ENCODE data around the gene POLRMT. TPM values are rescaled to one million over a fixed set of nuclear protein-coding genes. Genes with fewer than 3 reads are reported as not detected.

Gene POLRMT
- total and polyA plus RNA-seq, 2 donors (not counting 1 experiment from before 2014, with no cell fraction given): 7.3 to 21.5 TPM

GRCh38 chr19:591099-591958 is 42.0 kb downstream of the POLRMT start:
- Histone ChIP-seq H3K4me3 (replicated peaks in 1 of 4; ENCODE audit: control extremely low read depth in 1 of 4, insufficient read depth in 1 of 4, low read depth in 3 of 4, low read length in 4 of 4) (no peak overlapping the region), H3K4me1 (ENCODE audit: control insufficient read depth, extremely low read depth, insufficient read depth, low read length) (no peaks in the 10 kb centered on the region), H3K27ac (ENCODE audit: insufficient read depth, low read length) (no peak overlapping the region), H3K27me3 (ENCODE audit: control insufficient read depth, insufficient read depth, low read length) (peaks cover 6% of the 10 kb centered on the region), H3K79me2 (ENCODE audit: control insufficient read depth, insufficient read depth, low read length) (no peaks in the 10 kb centered on the region), H2AFZ (ENCODE audit: low read length) (no peak overlapping the region), H4K20me1 (ENCODE audit: control insufficient read depth, extremely low read depth, insufficient read depth, low read length) (no peaks in the 10 kb centered on the region), H3K4me2 (ENCODE audit: extremely low read depth, insufficient read depth, low read length) (no peak overlapping the region), H3K36me3 (ENCODE audit: control insufficient read depth, insufficient read depth, low read length) (no peaks in the 10 kb centered on the region), H3K9me3 (ENCODE audit: control insufficient read depth, insufficient read depth, low read depth, low read length) (no peaks in the 10 kb centered on the region), H3K9ac (ENCODE audit: insufficient read depth, low read length) (no peak overlapping the region)
- no peak for DNase-seq (ENCODE audit: low read depth in 2 of 2)
- TF ChIP-seq CTCF (conservative IDR thresholded peaks at IDR 0.05 in 1 of 2, IDR thresholded peaks at IDR 0.05 in 1 of 2; ENCODE audit: low read depth in 1 of 2, low read length in 2 of 2): no peak
- no peak for TF ChIP-seq EZH2 (IDR thresholded peaks at IDR 0.05; ENCODE audit: low read length, missing control alignments)

- Histone ChIP-seq H3K4me1 (ENCODE audit: control insufficient read depth, extremely low read depth, insufficient read depth, low read length) (no peaks in the 10 kb centered on the region), H3K27me3 (ENCODE audit: control insufficient read depth, insufficient read depth, low read length) (peaks cover 6% of the 10 kb centered on the region), H3K9ac (ENCODE audit: insufficient read depth, low read length) (no peak overlapping the region), H3K36me3 (ENCODE audit: control insufficient read depth, insufficient read depth, low read length) (no peaks in the 10 kb centered on the region), H2AFZ (ENCODE audit: low read length) (no peak overlapping the region), H3K4me2 (ENCODE audit: extremely low read depth, insufficient read depth, low read length) (no peak overlapping the region), H3K27ac (ENCODE audit: insufficient read depth, low read length) (no peak overlapping the region), H3K79me2 (ENCODE audit: control insufficient read depth, insufficient read depth, low read length) (no peaks in the 10 kb centered on the region), H3K9me3 (ENCODE audit: control insufficient read depth, insufficient read depth, low read depth, low read length) (no peaks in the 10 kb centered on the region), H3K4me3 (replicated peaks in 1 of 4; ENCODE audit: control extremely low read depth in 1 of 4, insufficient read depth in 1 of 4, low read depth in 3 of 4, low read length in 4 of 4) (no peak overlapping the region), H4K20me1 (ENCODE audit: control insufficient read depth, extremely low read depth, insufficient read depth, low read length) (no peaks in the 10 kb centered on the region)
- TF ChIP-seq EZH2 (IDR thresholded peaks at IDR 0.05; ENCODE audit: low read length, missing control alignments) (peak; percentile 9), CTCF (conservative IDR thresholded peaks at IDR 0.05 in 1 of 2, IDR thresholded peaks at IDR 0.05 in 1 of 2; ENCODE audit: low read depth in 1 of 2, low read length in 2 of 2) (no peak)
- no peak for DNase-seq (ENCODE audit: low read depth in 2 of 2)
Observed at GRCh38 chr19:590750-591098, 42.6 kb downstream of the POLRMT start.

GRCh38 chr19:590396-590745 is 43.0 kb downstream of the POLRMT start:
- Histone ChIP-seq H3K9ac (ENCODE audit: insufficient read depth, low read length) (no peak overlapping the region), H3K9me3 (ENCODE audit: control insufficient read depth, insufficient read depth, low read depth, low read length) (no peaks in the 10 kb centered on the region), H3K36me3 (ENCODE audit: control insufficient read depth, insufficient read depth, low read length) (no peaks in the 10 kb centered on the region), H3K79me2 (ENCODE audit: control insufficient read depth, insufficient read depth, low read length) (no peaks in the 10 kb centered on the region), H3K4me2 (ENCODE audit: extremely low read depth, insufficient read depth, low read length) (no peak overlapping the region), H4K20me1 (ENCODE audit: control insufficient read depth, extremely low read depth, insufficient read depth, low read length) (no peaks in the 10 kb centered on the region), H2AFZ (ENCODE audit: low read length) (no peak overlapping the region), H3K4me1 (ENCODE audit: control insufficient read depth, extremely low read depth, insufficient read depth, low read length) (no peaks in the 10 kb centered on the region), H3K4me3 (replicated peaks in 1 of 4; ENCODE audit: control extremely low read depth in 1 of 4, insufficient read depth in 1 of 4, low read depth in 3 of 4, low read length in 4 of 4) (no peak overlapping the region), H3K27me3 (ENCODE audit: control insufficient read depth, insufficient read depth, low read length) (peaks cover 6% of the 10 kb centered on the region), H3K27ac (ENCODE audit: insufficient read depth, low read length) (no peak overlapping the region)
- DNase-seq (ENCODE audit: low read depth in 2 of 2): peak; percentile 30 to 45
- TF ChIP-seq EZH2 (IDR thresholded peaks at IDR 0.05; ENCODE audit: low read length, missing control alignments) (peak; percentile 78), CTCF (conservative IDR thresholded peaks at IDR 0.05 in 1 of 2, IDR thresholded peaks at IDR 0.05 in 1 of 2; ENCODE audit: low read depth in 1 of 2, low read length in 2 of 2) (no peak)
